Fibroblast of lung (primary cell): ENCODE measurements around the gene EDNRA. TPM values are rescaled to one million over a fixed set of nuclear protein-coding genes. Genes with fewer than 3 reads are reported as not detected.

Experiments
- DNase-seq, 2 donors: peaks; one replicate each; pipeline versions ENCODE4 v3.0.0 to v3.0.0-alpha.2; 2010; ENCODE audit warnings: low read depth in 2 of 2
- H2AFZ ChIP-seq: 2 replicates; pipeline ENCODE4 v1.5.1; 2012; ENCODE audit warnings: low read length, control low read depth, inconsistent platforms
- H3K27ac ChIP-seq: 2 replicates; pipeline ENCODE4 v1.5.1; 2011; ENCODE audit warnings: low read length, control low read depth; ENCODE audit not compliant: insufficient read depth
- H3K27me3 ChIP-seq: 2 replicates; pipeline ENCODE4 v1.5.1; 2011; ENCODE audit warnings: mild to moderate bottlenecking, low read length; ENCODE audit not compliant: control insufficient read depth, insufficient read depth
- H3K36me3 ChIP-seq: 2 replicates; pipeline ENCODE4 v1.5.1; 2011; ENCODE audit warnings: low read length; ENCODE audit not compliant: control insufficient read depth, insufficient read depth
- H3K4me1 ChIP-seq: 2 replicates; pipeline ENCODE4 v1.5.1; 2011; ENCODE audit warnings: low read length; ENCODE audit not compliant: control insufficient read depth, insufficient read depth; ENCODE audit errors: extremely low read depth
- H3K4me2 ChIP-seq: 2 replicates; pipeline ENCODE4 v1.5.1; 2011; ENCODE audit warnings: low read length, control low read depth; ENCODE audit not compliant: insufficient read depth; ENCODE audit errors: extremely low read depth
- H3K4me3 ChIP-seq, 4 experiments: fragments of 200-600 bp in 1 of 4; sonication (generic) in 1 of 4; replicated peaks in 1 of 4; 2 replicates each; pipeline ENCODE4 v1.5.1; 2011 to 2016; ENCODE audit warnings: low read length in 4 of 4, low read depth in 3 of 4, mild to moderate bottlenecking in 3 of 4, control low read depth in 2 of 4, inconsistent platforms in 1 of 4, mixed read lengths in 1 of 4; ENCODE audit not compliant: insufficient read depth in 1 of 4; ENCODE audit errors: control extremely low read depth in 1 of 4
- H3K79me2 ChIP-seq: 2 replicates; pipeline ENCODE4 v1.5.1; 2012; ENCODE audit warnings: mild to moderate bottlenecking, low read length, inconsistent platforms; ENCODE audit not compliant: control insufficient read depth, insufficient read depth
- H3K9ac ChIP-seq: 2 replicates; pipeline ENCODE4 v1.5.1; 2011; ENCODE audit warnings: mild to moderate bottlenecking, low read length, control low read depth; ENCODE audit not compliant: insufficient read depth
- H3K9me3 ChIP-seq: 2 replicates; pipeline ENCODE4 v1.5.1; 2012; ENCODE audit warnings: low read depth, low read length; ENCODE audit not compliant: control insufficient read depth, insufficient read depth
- H4K20me1 ChIP-seq: 2 replicates; pipeline ENCODE4 v1.5.1; 2011; ENCODE audit warnings: low read length; ENCODE audit not compliant: control insufficient read depth, insufficient read depth; ENCODE audit errors: extremely low read depth
- CTCF ChIP-seq, 2 donors: IDR thresholded peaks in 1 of 2; conservative IDR thresholded peaks in 1 of 2; 1 replicate in 1 of 2; 2 replicates in 1 of 2; pipeline ENCODE4 v1.5.1; 2011 to 2012; ENCODE audit warnings: low read length in 2 of 2, control low read depth in 1 of 2, inconsistent platforms in 1 of 2, low read depth in 1 of 2, mild to moderate bottlenecking in 1 of 2
- EZH2 ChIP-seq: IDR thresholded peaks from 2 replicates; pipeline ENCODE4 v1.5.1; 2012; ENCODE audit warnings: low read length, control low read depth, mild to moderate bottlenecking; ENCODE audit errors: missing control alignments
- polyA plus RNA-seq, 2 donors: library from polyadenylated mRNA; depleted of rRNA in 1 of 2; stranded (reverse) in 1 of 2; unstranded in 1 of 2; fragments of >200 nt; gene quantifications; 2 replicates each; pipeline ENCODE4 v1.2.1, GENCODE V29; 2011 to 2012; ENCODE audit warnings: missing spikeins in 1 of 2
- total RNA-seq: library from RNA; depleted of rRNA; stranded (reverse); fragments of >200 nt; gene quantifications from 2 replicates; pipeline ENCODE4 v1.2.1, GENCODE V29; 2014

The EDNRA gene
- total and polyA plus RNA-seq, 2 donors (not counting 1 experiment from before 2014, with no cell fraction given) = 2.0 to 9.5 TPM

- peak; percentile 40 to 80 for DNase-seq
- no peak overlapping the region for H3K27ac ChIP-seq
These were observed 79.7 kb downstream of the EDNRA start for GRCh38 chr4:147560625-147561024.

GRCh38 chr4:147566762-147567161, 85.9 kb downstream of the EDNRA start:
- Histone ChIP-seq H3K4me3 (no peak overlapping the region), H2AFZ (no peak overlapping the region), H3K4me2 (no peak overlapping the region), H3K27ac (no peak overlapping the region), H3K27me3 (no peaks in the 10 kb centered on the region), H3K36me3 (no peaks in the 10 kb centered on the region), H3K9me3 (no peaks in the 10 kb centered on the region), H3K79me2 (no peaks in the 10 kb centered on the region), H3K4me1 (no peaks in the 10 kb centered on the region), H4K20me1 (no peaks in the 10 kb centered on the region), H3K9ac (no peak overlapping the region)
- TF ChIP-seq CTCF (conservative IDR thresholded peaks at IDR 0.05 in 1 of 2, IDR thresholded peaks at IDR 0.05 in 1 of 2; ENCODE audit: low read depth in 1 of 2, low read length in 2 of 2) (no peak), EZH2 (no peak)
- DNase-seq = no peak

More at GRCh38 chr4:147560625-147561024, 79.7 kb downstream of the EDNRA start:
- Histone ChIP-seq H3K9me3 (no peaks in the 10 kb centered on the region), H3K4me1 (no peaks in the 10 kb centered on the region), H3K27me3 (no peaks in the 10 kb centered on the region), H3K36me3 (no peaks in the 10 kb centered on the region), H3K4me2 (no peak overlapping the region), H2AFZ (no peak overlapping the region), H3K9ac (no peak overlapping the region), H3K79me2 (no peaks in the 10 kb centered on the region), H3K4me3 (no peak overlapping the region), H4K20me1 (no peaks in the 10 kb centered on the region)
- TF ChIP-seq CTCF (conservative IDR thresholded peaks at IDR 0.05 in 1 of 2, IDR thresholded peaks at IDR 0.05 in 1 of 2; ENCODE audit: low read depth in 1 of 2, low read length in 2 of 2) = no peak
- no peak for TF ChIP-seq EZH2

GRCh38 chr4:147567276-147567675, 86.4 kb downstream of the EDNRA start:
- TF ChIP-seq EZH2 = no peak
- TF ChIP-seq CTCF (conservative IDR thresholded peaks at IDR 0.05 in 1 of 2, IDR thresholded peaks at IDR 0.05 in 1 of 2; ENCODE audit: low read depth in 1 of 2, low read length in 2 of 2) = no peak
- DNase-seq = no peak

More at GRCh38 chr4:147567276-147567675, 86.4 kb downstream of the EDNRA start:
- Histone ChIP-seq H3K9ac (no peak overlapping the region), H3K4me3 (no peak overlapping the region), H3K36me3 (no peaks in the 10 kb centered on the region), H3K27me3 (no peaks in the 10 kb centered on the region), H3K4me2 (no peak overlapping the region), H4K20me1 (no peaks in the 10 kb centered on the region), H3K27ac (no peak overlapping the region), H3K9me3 (no peaks in the 10 kb centered on the region), H2AFZ (no peak overlapping the region), H3K79me2 (no peaks in the 10 kb centered on the region), H3K4me1 (no peaks in the 10 kb centered on the region)
